HG03045 (cell line): ENCODE measurements around the gene GRIK3.
"Not testable (repeated sequence)": the region's sequence is repeated elsewhere in the genome, so short reads cannot be mapped to it uniquely, and the experiment has no call there.

Source experiments
- ATAC-seq: cut with Tn5 transposase; IDR thresholded peaks from one replicate; pipeline ENCODE4 v1.9.1; 2021; ENCODE audit warnings: mild to moderate bottlenecking, moderate library complexity; ENCODE audit not compliant: unreplicated experiment

Gene GRIK3

DNA sequence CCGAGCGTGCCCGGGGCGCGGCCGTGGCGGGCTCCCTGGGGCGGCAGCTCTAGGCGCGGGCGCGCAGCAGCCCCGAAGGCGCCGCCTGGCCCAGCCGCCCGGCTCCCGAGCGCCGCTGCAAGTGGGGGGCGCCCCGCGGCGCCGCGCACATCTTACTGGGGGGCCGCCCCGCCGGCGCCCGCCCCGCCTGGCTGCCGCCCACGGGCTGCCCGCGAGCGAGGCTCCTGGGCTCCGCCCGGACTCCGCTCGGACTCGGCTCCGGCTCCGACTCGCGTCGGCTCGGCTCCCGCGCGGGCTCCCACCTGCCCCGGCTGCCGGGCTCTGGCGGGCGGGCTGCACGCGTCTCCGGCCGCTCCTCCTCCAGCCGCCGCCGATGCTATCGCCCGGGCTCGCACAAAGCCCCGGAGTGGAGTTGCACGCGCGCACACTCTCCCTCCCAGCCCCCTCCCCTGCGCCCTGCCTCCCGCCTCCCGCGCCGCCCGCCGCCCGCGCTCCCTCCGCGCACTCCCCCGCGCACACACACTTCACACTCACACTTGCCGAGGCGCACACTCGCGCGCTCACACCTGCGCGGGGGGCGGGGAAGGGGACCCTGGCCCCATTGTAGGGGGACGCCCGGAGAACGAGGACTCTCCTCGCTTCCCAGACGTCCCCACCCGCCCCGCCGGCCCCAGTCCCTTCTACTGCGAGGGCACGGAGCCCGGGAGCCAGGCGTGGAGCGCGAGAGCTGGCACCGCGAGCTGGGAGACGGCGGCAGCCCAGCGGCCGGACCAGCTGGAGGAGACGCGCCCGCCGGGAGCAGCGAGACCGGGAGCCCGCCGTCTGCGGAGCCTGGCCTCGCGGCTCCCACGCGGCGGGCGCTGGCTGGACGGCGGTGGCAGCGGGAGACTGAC is at the start of gene GRIK3:
Gene GRIK3, minus strand, starts transcription at position 395 of the 893 bp plus-strand sequence. CDS start 407 bp downstream, outside the sequence.
- ATAC-seq, result no peak

DNA sequence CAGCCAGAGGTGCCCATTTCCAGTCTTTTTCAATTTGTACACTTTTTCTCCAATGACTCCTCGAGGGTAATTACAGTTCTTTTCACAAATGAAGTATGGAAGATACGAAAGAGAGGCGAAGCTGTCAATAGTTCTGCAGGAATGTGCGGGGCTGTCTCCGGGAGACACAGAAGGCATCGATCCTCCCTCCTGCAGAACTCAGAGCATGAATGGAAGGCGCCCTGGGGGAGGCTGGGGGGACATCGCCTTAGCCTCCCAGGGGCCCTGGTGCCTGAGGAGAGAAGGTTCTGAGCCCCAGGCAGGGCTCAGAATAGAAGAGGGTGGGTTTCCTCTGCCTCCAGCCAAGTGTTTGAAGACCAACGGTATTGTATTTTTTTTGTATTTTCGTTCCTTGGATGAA is 49.7 kb upstream of the GRIK3 start:
- no peak for ATAC-seq

DNA sequence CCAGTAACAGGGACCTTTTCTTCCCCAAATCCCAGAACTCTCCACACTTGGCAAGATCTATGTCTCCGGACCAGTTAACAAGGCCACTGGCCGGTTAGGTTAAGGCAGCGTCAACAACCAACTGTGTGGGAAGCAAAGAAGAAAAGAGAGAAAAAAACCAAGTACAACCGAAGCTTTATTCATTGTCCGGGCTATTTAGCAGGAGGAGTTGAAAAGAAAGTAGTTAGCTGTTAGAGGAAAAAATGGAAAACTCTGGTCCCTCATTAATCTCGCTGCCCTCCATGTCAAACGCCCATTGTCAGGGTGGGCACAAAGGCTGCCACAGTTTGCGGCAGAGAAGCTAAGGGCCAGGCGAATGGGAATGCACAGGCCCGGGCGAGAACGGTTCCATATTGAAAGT is 49.3 kb upstream of the GRIK3 start:
- ATAC-seq, result no peak

DNA sequence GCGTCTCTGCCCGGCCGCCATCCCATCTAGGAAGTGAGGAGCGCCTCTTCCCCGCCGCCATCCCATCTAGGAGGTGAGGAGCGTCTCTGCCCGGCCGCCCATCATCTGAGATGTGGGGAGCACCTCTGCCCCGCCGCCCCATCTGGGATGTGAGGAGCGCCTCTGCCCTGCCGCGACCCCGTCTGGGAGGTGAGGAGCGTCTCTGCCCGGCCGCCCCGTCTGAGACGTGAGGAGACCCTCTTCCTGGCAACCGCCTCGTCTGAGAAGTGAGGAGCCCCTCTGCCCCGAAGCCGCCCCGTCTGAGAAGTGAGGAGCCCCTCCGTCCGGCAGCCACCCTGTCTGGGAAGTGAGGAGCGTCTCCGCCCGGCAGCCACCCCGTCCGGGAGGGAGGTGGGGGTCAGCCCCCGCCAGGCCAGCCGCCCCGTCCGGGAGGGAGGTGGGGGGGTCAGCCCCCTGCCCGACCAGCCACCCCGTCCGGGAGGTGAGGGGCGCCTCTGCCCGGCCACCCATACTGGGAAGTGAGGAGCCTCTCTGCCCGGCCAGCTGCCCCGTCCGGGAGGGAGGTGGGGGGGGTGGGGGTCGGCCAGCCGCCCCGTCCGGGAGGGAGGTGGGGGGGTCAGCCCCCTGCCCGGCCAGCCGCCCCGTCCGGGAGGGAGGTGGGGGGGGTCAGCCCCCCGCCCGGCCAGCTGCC is 46.1 kb upstream of the GRIK3 start:
- ATAC-seq, result not testable (repeated sequence)

DNA sequence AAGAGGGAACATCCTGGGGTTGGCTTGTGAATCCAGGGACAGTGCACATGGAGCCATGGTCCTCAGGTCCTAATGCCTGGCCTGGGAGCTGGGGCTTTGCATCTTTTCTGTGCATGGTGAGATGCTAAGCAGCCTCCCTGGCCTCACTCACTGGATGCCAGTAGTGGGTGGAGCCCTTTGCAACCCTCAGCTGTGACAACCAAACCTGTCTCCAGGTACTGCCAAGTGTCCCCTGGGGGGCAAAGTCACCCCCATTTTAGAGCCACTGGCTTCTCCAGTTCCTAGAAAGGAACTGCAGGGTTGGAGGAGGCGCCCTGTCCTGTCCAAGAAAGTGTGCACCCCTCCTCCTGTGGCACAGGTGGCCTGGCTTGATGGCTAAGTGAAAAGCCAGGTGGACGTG is 44.6 kb upstream of the GRIK3 start:
- ATAC-seq, result no peak

DNA sequence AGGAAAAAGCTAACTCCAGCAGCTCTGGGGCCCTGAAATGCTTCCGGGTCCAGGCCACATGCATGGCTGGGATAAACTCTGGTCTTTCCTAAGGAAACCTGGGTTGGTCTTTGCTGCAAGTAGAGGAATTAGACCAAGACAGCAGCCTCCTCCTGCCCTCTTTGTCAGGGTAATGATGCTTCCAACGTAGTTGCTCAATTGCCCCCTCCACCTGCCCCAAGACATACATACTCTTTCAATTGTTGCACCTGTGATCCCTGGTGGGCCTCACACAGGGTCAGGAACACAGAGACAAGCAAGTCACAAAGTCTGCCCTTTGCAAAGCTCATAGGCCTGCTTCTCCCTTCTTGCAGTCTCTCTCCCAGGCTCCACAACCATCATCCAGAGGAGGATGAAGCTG is 41.9 kb upstream of the GRIK3 start:
- ATAC-seq, result no peak

DNA sequence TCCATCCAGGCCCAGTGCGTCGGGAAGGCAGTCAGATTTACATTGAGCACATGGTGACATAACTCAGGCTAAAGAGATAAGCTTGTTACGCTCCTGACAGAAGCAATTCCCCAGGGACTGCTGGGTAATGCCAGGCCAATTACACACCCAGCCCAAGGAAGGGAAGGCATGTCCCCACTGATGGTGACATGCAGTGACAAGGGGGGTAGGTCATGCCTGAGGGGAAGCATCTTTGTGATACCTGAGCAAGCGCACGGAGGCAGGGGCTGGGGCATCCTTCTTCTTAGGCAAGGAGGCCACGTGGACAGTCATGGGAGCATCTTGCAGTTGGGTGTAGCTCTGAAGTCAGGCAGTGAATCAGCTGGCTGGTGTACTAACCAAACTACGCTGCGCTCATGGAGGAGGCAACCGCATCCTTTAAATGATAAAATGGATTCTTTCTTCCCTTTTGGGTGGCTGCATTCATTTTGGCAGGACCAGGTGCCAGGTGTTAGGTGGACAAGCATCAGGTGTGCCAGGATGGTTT is 39.6 kb upstream of the GRIK3 start:
- no peak for ATAC-seq

DNA sequence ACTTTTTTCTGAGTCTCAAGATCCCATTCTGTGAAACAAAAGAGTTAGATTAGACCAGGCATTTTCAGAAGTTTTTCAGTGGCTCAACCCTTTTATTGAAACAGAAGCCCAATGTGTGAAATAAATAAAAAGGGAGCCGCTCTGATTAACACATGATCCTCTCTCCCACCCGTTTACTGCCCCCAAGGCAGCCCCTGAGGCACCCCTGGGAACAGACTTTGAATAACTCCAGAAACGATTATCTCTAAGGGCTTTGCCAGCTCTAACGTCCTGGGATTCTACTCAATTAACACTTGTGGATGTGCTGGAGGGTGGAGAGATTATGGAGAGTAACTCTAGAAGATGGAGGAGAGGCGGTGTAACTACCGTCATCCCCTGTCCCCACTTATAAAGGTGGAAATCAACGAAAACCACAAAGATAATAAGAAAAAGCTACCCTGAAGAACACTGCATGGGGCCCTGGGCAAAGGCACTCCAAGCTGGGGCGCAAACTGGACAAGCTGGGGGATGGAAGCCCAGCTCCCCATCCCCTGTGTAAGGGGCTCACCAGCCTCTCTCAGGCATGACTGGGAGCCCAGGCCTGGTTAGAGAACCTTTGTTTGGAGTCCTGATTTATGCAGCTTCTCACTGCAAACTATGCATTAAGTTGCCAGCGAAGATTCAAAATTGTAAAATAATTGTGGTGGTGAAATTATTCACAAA is 39.0 kb upstream of the GRIK3 start:
- ATAC-seq, result no peak

DNA sequence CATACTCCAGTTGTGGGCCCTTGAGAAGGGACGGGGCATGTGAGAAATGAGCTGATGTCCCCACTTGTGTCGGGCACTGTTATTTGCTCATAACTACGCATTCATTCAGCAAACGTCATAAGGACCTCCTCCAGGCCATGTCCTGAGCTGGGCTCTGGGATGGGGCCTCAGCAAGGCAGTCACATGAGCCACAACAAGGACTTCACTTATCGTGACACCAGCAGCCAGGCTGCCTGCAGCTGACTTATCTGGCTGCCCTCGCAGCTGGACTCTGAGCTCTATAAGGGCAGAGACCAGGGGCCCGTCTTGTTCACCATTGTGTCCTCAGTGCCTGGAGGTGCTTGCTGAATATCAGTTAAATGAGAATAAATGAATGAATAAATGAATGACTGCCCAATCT is 37.5 kb upstream of the GRIK3 start:
- ATAC-seq, result no peak

DNA sequence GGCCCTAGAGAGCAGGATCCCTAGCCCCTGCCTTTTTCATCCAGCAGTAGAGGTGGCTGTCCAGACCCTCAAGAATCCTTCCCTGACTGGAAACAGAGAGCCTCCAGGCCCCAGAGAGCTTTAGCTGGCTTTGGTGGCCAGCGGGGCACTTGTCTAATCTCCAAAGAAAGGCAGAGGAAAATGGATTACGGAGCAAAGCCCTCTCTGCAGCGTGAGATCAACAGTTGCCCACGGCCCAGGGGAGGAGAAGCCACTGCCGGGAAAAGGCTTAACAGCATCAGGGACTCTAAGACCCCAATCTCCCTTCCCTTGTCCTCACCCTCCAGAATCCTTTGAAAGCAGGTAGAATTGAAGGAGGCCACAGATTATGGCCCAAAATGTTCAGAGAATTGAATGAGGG is 35.8 kb upstream of the GRIK3 start:
- ATAC-seq, result no peak

DNA sequence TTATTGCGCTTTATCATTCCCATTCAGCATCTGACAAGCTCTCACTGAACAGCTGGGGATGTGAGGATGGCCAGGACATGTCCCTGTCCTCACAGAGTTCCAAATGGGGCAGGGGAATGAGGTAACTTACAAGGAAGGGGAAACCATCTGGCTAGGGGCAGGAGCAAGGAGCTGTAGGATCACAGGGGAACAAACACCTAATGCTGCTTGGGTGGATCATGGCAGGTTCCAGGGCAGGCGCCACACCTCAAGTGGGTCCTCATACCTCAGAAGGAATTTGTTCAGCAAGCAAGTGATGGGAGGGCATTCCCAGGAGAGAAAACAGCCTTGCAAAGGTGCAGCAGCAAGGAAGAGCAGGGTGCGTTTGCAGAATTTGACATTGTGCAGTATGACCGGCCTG is 35.1 kb upstream of the GRIK3 start:
- ATAC-seq, result no peak

DNA sequence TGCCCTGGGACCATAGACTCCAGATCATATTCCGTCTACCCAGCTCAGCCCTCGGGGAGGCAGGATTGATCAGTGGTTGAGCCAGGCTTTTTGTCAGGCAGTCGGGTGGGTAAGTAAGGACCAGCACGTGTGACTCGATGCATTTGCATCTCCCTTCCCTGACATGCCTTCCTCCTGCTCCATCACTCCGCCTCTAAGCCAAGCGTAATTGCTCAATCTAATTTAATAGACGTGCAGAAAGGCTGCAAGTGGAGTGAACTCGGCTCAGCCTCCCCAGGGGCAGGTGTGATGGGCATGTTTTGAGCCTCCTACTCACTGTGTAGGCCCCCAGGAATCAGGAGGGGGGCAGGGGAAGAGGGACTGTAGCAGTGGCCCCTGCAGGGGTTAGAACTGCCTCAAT is 34.6 kb upstream of the GRIK3 start:
- no peak for ATAC-seq

GRCh38 chr1:37068260-37068659 is 33.9 kb upstream of the GRIK3 start:
- no peak for ATAC-seq

- ATAC-seq, result no peak
Measured at GRCh38 chr1:37064039-37064438, 29.7 kb upstream of the GRIK3 start.

GRCh38 chr1:37059346-37059745 is 25.0 kb upstream of the GRIK3 start:
- no peak for ATAC-seq

DNA sequence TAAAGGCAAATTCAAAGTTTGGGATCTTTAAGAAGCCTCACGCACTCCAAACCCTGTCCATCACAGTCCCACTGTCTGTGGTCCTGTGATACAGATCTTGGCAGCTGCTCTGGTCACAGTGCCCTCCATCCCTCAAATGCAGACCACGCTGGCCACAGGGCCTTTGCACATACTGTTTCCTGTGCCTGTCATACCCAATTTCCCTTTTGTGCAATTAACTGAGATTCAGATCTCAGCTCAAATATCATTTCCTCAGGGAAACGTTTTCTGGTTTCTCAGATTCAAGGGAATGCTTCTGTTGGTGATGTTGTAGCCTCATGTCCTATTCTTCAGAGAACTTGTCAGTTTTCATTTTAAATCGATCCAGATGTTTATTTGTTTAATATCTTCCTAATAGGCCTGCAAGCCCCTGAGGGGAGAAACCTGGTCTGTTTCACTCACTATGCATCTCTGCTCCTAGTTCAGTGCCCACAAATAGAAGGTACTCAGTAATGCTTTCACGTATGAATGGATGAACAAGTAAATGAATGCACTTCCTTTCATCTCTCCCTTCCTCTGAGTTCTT is 24.2 kb upstream of the GRIK3 start:
- no peak for ATAC-seq

DNA sequence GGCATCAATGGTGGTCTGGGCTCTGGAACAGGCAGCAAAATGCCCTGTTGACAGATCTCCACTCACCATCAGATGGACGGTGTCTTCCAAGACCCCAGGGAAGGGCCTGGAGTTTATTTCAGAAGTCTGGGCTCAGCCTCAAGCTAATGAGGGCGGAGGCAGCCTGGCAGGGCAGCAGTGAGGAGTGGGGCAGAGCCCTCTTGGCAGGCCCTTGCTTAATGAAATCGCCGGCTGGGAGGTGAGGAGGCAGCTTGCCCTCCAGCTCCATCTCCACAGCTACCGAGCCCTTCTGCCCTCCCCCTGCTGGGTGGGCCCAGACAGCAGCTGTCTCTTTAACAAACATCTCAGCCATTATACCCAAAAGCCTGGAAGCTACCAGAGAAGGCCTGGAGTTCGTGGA is 22.0 kb upstream of the GRIK3 start:
- no peak for ATAC-seq

DNA sequence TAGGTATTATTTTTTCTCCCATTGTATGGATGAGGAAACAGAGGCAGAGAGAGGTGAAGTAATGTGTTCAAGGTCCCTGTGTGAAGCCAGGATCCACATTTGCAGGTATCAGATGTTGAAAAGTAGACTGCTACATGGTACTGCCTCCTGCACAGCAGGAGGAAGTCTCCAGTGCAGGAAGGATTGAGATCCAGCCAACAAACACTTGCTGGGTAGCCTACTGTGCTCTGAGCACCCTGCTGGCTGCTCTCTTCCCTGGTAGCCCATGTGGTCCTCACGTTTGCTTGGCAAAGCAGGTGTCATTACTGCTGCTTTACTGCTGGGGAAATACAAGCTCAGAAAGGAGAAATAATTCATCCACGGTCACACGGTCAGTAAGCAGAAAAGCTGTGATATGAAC is 21.3 kb upstream of the GRIK3 start:
- ATAC-seq, result no peak

DNA sequence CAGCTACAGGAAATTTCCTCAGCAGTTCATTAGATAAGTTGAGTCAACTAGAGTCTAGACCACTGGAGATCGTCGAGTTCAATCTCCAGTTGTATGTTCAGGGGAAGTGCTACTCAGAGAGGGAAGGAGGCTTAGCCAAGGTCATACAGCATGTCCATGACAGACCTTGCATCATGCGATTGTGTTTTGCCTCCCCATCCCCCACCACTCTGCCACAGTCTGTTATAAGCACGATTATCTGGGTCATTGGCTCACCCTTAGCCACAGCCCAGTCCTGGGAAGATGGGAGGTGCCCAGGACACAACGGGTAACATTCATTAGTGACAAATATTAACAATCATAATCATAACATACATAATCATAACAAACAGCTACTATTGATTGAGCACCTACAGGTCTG is 18.9 kb upstream of the GRIK3 start:
- no peak for ATAC-seq

GRCh38 chr1:37052120-37052519 is 17.8 kb upstream of the GRIK3 start:
- no peak for ATAC-seq

DNA sequence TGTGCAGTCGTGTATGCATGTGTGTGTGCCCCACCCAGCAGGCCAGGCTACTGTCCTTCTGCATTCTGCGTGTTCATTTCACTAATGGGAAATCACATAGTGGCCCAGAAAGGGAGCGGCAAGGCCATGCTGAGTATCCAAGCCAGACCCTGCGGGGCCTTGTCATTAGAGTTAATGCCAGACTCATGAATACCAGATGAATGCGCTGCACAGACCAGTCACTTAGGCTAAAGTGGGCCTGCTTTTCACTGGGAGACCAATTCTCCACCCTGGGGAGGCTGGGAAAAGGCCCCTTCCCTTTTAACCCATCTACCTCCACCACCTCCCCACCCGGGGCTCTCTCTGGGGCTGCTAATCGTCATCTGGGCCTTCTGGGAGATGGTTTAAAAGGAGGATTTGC is 17.0 kb upstream of the GRIK3 start:
- no peak for ATAC-seq
